Left forelimb (tissue), 1 donor: Measurements from ENCODE around the gene ORMDL1.
"Not testable (repeated sequence)": the region's sequence is repeated elsewhere in the genome, so short reads cannot be mapped to it uniquely, and the experiment has no call there.

Experiments
- DNase-seq: peaks from one replicate; pipeline ENCODE4 v3.0.0-alpha.2; 2018; ENCODE audit warnings: low spot score

The ORMDL1 gene

DNA sequence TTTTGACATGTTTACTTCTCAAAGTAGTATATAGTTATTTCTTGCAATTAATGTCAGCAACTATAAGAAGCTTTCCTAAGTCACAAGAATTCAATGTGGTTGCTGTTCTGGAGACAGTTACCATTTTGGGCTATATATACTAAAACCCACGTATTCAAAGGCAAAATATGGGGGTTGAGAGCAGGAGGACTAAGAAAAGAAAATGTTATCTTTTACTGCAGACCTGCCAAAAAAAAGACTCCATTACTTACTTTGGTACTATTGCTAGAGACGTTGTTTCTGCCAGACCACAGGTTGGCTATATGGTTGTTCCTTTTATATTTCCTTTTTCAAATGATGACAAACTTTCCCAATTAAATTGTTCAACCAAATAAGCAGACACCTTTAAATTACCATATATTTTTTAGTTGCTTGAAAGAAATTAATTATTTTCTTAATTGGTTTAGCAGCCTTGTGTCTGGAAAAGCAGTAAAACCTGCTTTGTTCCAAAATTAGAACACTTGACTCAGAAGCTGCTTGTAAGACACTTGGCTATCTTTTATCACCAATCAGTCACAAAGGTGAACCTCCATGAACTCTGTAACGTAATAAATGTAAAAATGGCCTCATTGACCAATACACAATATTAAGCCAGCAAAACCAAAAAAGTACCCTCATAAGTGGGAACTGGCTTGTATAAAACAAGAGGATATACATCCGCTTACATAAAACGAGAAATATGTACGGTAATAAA lies 13.4 kb downstream of the ORMDL1 start:
- no peak for DNase-seq

DNA sequence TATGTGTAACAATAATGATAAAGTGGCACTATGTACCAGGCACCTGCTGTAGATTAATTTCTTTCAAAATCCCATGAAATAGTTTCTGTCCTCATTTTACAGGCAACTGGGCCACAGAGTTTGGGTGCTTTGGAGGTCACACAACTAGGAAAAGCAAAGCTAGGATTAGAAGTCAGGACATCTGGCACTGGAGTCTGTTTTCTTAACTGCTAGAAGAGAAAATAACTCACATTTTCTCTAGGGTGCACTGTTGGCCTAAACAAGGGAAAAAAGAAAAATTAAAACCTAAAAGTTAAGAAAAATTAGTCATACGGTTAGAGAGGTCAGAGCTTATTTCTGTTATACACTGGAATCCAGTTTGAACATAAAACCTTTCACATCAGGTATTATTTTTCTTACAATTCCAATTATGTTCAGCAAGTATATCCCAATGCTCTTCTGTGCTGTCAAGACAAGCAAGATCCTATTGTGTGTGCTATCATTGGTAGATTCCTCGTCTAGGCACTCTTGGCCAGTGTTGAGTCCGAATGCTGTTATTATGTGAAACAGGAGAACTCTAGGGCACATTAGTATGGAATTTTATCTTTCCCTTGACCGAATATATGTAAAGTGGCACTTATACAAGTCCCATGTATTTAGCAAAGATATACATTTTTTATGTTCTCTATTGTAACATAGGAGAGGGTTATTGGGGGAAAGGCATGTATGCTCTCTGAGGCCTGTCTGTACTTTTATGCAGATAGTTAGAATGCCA lies 20.1 kb downstream of the ORMDL1 start:
- DNase-seq = no peak

DNA sequence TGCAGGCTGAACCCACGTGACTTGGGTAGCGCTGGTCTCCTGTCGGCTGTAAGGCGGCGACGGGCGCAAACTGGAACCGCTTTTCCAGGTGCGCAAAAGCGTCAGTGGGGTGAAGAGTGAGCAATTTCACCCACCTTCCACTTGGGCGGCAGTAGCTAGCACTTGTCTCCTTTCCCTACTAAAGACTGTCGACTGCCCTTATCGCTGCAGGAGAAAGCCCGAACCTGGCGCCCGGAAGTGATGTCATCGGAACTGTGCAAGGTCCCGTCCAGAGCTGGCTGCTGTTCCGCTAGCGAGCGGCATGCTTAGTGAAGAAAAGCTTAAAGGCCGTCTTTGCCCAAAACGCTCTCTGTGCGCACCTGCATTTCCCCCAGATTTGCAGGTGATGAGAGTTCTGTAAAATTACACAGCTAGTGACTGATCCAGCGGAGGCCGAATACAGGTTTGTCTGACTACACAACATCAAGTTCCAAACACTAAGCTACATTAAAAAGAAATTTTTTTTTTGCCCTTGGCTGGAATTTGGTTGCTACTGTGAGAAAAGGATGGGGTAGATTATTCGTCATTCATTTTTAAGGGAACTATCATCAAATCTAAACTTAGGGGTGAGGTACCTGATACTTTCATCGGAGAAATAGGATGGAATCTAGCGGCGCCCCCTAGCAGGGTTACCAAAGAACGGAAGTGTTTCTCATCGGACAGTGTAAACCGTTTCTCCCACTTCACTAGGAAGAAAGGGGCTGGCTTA lies 21.4 kb downstream of the ORMDL1 start, which contains the start of gene OSGEPL1:
TSS of gene OSGEPL1 (minus strand) at position 242 of the 748 bp plus-strand sequence. CDS start 1,152 bp downstream, outside the sequence.
- DNase-seq = peak; percentile 94

DNA sequence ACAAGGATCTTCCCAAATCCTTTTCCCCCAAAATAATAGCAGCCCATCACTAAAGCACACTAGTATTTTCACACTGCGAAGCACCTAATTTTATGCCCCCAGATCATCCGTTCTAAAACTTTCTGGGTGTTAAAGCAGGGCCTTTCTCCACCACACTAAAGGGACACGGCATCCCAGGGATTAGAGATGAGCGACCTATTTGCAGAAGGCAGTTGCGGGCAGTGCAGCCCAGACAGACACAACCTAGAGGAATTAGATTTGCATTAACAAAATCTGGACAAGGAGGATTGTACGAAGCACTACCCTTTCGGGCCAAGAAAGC lies 21.9 kb downstream of the ORMDL1 start:
- no peak for DNase-seq

DNA sequence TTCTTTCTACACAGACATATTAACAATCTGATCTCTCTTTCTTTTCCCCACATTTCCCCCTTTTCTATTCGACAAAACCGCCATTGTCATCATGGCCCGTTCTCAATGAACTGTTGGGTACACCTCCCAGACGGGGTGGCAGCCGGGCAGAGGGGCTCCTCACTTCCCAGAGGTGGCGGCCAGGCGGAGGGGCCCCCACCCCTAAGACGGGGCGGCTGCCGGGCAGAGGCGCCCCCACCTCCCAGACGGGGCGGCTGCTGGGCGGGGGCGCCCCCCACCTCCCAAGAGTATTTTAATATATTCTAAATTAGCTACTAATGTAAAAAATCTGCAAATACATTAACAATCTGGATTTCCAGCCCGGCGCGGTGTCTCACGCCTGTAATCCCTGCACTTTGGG lies 24.0 kb downstream of the ORMDL1 start:
- not testable (repeated sequence) for DNase-seq

DNA sequence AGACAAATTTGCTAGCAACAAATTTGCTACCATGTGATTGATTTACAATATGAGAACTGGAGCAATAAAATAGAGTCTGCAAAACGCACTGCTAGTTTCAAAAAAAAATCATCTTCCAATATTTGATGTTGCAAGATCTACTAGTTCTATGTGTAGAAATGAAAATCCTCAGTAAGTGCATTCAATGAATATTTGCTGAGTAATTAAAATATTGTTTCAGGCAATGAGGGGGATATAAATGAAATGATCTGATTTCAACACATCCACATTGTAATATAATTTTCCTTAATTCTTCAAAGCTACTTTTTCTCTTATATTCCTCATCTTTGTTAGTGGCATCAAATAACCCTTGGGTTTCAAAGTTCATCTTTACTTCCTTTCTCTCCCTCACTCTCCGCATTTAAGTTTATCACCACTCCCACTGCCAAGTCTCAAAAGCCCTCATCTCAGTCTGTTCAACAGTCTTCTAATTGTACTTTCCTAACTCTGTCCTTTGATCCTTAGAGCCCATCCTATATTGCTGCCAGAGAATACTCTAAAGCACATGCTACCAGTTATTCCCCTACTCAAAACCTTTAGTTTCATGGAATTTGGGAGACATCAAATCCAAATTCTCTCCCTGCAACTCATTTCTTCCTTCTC lies 27.7 kb downstream of the ORMDL1 start:
- DNase-seq = no peak

DNA sequence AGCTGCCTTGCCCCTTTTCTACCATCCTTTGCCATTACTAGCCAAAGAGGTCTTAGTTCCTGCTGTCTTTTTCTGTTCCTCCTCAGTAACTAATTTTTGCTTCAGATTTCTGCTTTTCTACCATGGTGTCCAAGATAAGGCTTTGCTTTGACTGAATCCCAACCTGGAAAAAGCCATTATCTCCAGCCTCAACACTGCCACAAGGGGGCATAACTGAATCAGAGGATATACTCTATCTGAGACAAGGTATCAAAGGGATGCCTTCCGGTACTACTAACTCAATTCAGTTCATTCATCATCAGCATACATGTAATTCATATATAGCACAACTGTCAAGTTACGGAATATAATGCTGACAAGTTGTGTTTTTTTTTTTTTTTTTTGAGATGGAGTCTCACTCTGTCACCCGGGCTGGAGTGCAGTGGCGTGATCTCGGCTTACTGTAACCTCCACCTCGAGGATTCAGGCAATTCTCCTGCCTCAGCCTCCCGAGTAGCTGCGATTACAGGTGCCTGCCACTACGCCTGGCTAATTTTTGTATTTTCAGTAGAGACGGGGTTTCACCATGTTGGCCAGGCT lies 33.0 kb downstream of the ORMDL1 start:
- DNase-seq = no peak

DNA sequence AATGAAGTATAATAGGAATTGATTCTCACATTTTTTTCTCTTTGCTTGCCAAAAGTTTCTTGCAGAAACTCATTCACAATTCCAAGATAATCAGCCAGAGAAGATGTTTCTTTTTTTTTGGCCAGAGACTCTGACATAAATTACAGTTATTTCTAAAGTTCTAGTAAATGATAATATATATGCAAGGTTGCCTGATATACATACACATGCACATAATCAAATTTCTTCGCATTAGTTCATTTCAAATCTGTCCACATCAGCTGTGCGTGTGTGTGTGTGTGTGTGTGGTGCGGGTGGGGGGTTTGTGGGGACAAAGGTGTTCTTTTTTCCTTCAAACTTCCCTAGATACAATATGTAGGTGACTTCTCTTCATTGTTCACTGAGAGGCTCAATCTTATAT lies 54.7 kb downstream of the ORMDL1 start:
- DNase-seq = no peak

DNA sequence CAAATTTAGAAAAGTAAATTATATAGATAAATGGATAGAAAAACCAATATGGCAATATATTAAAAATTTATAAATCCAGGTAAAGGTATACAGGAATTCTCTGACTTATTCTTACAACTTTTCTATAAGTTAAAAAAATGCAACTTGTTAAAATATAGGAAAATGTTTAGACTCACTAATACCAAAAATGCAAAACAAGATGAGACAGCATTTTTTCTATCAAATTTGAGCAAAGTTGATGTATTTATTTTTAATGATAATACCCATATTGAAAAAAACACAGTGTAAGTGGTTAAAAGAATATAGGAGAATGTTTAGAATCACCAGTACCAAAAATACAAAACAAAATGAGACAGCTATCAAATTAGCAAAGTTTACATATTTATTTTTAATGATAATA lies 57.3 kb downstream of the ORMDL1 start:
- no peak for DNase-seq

DNA sequence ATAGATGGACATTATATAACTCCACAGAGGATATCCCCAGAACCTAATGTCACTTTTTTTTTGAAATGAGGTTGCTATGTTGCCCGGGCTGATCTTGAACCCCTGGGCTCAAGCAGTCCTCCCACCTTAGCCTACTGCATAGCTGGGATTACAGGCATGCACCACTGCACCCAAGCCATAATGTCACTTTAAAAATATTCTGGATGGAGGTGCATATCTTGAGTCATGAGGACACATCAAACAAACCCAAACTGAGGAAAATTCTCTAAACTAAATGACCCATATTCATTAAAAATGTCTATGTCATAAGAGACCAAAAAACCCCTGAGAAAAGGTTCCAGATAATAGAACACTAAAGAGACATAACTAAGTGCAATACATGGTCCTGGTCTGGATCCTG lies 57.9 kb downstream of the ORMDL1 start:
- no peak for DNase-seq

DNA sequence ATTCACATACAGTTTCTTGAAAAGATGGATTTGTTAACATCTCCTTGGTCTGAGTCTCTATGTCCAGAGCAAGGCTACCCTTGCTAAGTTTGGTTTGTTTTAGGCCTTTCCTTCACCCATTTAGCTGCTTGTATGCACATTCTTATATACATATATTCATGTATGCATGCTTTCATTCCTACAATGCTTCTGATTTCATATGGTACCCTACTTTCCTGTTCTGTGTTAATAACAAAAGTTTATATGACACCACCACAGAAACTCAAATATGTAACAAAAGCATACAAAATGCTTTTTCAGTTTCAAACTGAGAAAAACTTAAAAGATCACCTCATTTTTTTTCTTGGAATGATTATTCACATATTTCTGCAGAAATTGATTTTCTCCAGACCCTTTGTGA lies 60.9 kb downstream of the ORMDL1 start:
- DNase-seq = no peak
